ENCODE results near the gene STEAP3.

STEAP3 gene

GRCh38 chr2:119205001-119205706 is 18.5 kb upstream of the STEAP3 start:
- no peak overlapping the region for H3K4me3 ChIP-seq (ENCODE audit: low read length, poor library complexity, severe bottlenecking)
- no peaks in the 10 kb centered on the region for H4K20me1 ChIP-seq (ENCODE audit: insufficient read depth, low read length, poor library complexity, severe bottlenecking)
- H3K27me3 ChIP-seq (ENCODE audit: insufficient read depth, low read length, poor library complexity, severe bottlenecking) = no peaks in the 10 kb centered on the region
- H3K4me2 ChIP-seq (ENCODE audit: low read depth, low read length, poor library complexity, severe bottlenecking) = no peak overlapping the region
- H3K79me2 ChIP-seq (ENCODE audit: insufficient read depth, low read length) = no peaks in the 10 kb centered on the region
- H2AFZ ChIP-seq (ENCODE audit: low read length) = no peak overlapping the region
- H3K9ac ChIP-seq (ENCODE audit: low read depth, low read length, poor library complexity, severe bottlenecking) = no peak overlapping the region
- H3K36me3 ChIP-seq (ENCODE audit: insufficient read depth, low read length) = no peaks in the 10 kb centered on the region
- H3K9me3 ChIP-seq (ENCODE audit: insufficient read depth, low read depth, low read length) = no peaks in the 10 kb centered on the region
- H3K9me2 ChIP-seq (replicated peaks; ENCODE audit: low read depth, low read length) = no peaks in the 10 kb centered on the region
- no peak for TF ChIP-seq EZH2phosphoT487 (IDR thresholded peaks at IDR 0.05; ENCODE audit: borderline replicate concordance)
- TF ChIP-seq CTCF (conservative IDR thresholded peaks at IDR 0.05; ENCODE audit: low read length) = no peak
- H3K4me1 ChIP-seq (ENCODE audit: insufficient read depth, low read length, poor library complexity, severe bottlenecking) = no peaks in the 10 kb centered on the region
- H3F3A ChIP-seq (ENCODE audit: low read depth) = no peaks in the 10 kb centered on the region

- Histone ChIP-seq H3K4me2 (ENCODE audit: low read depth, low read length, poor library complexity, severe bottlenecking) (no peak overlapping the region), H3K79me2 (ENCODE audit: insufficient read depth, low read length) (no peaks in the 10 kb centered on the region)
These were observed 17.4 kb upstream of the STEAP3 start for GRCh38 chr2:119206201-119206600.

GRCh38 chr2:119207447-119207846 is 16.2 kb upstream of the STEAP3 start:
- Histone ChIP-seq H3K27me3 (ENCODE audit: insufficient read depth, low read length, poor library complexity, severe bottlenecking) (no peaks in the 10 kb centered on the region), H3K79me2 (ENCODE audit: insufficient read depth, low read length) (no peaks in the 10 kb centered on the region), H4K20me1 (ENCODE audit: insufficient read depth, low read length, poor library complexity, severe bottlenecking) (no peaks in the 10 kb centered on the region), H3K4me1 (ENCODE audit: insufficient read depth, low read length, poor library complexity, severe bottlenecking) (no peaks in the 10 kb centered on the region), H3K4me2 (ENCODE audit: low read depth, low read length, poor library complexity, severe bottlenecking) (no peak overlapping the region), H3K36me3 (ENCODE audit: insufficient read depth, low read length) (no peaks in the 10 kb centered on the region), H3K9me3 (ENCODE audit: insufficient read depth, low read depth, low read length) (no peaks in the 10 kb centered on the region), H3K9me2 (replicated peaks; ENCODE audit: low read depth, low read length) (no peaks in the 10 kb centered on the region), H2AFZ (ENCODE audit: low read length) (no peak overlapping the region), H3K4me3 (ENCODE audit: low read length, poor library complexity, severe bottlenecking) (no peak overlapping the region), H3K9ac (ENCODE audit: low read depth, low read length, poor library complexity, severe bottlenecking) (no peak overlapping the region), H3F3A (ENCODE audit: low read depth) (no peaks in the 10 kb centered on the region)
- TF ChIP-seq EZH2phosphoT487 (IDR thresholded peaks at IDR 0.05; ENCODE audit: borderline replicate concordance) (no peak), CTCF (conservative IDR thresholded peaks at IDR 0.05; ENCODE audit: low read length) (no peak)

More at GRCh38 chr2:119206201-119206600, 17.4 kb upstream of the STEAP3 start:
- no peak overlapping the region for H2AFZ ChIP-seq (ENCODE audit: low read length)
- no peaks in the 10 kb centered on the region for H3K9me2 ChIP-seq (replicated peaks; ENCODE audit: low read depth, low read length)
- no peaks in the 10 kb centered on the region for H3K27me3 ChIP-seq (ENCODE audit: insufficient read depth, low read length, poor library complexity, severe bottlenecking)
- H3K4me1 ChIP-seq (ENCODE audit: insufficient read depth, low read length, poor library complexity, severe bottlenecking) = no peaks in the 10 kb centered on the region
- TF ChIP-seq CTCF (conservative IDR thresholded peaks at IDR 0.05; ENCODE audit: low read length) (no peak), EZH2phosphoT487 (IDR thresholded peaks at IDR 0.05; ENCODE audit: borderline replicate concordance) (no peak)
- no peaks in the 10 kb centered on the region for H3K36me3 ChIP-seq (ENCODE audit: insufficient read depth, low read length)
- H3F3A ChIP-seq (ENCODE audit: low read depth) = no peaks in the 10 kb centered on the region
- no peaks in the 10 kb centered on the region for H4K20me1 ChIP-seq (ENCODE audit: insufficient read depth, low read length, poor library complexity, severe bottlenecking)
- no peaks in the 10 kb centered on the region for H3K9me3 ChIP-seq (ENCODE audit: insufficient read depth, low read depth, low read length)
- H3K4me3 ChIP-seq (ENCODE audit: low read length, poor library complexity, severe bottlenecking) = no peak overlapping the region
- H3K9ac ChIP-seq (ENCODE audit: low read depth, low read length, poor library complexity, severe bottlenecking) = no peak overlapping the region

Measured in Loucy (cell line).